GM23248 (cell line): ENCODE data around the gene BARHL2. TPM values are rescaled to one million over a fixed set of nuclear protein-coding genes. Genes with fewer than 3 reads are reported as not detected.

ENCODE experiments used
- DNase-seq: peaks from one replicate; pipeline ENCODE4 v3.0.0-alpha.2; 2015
- H2AFZ ChIP-seq: fragments of 200-600 bp; sonication (generic); 2 replicates; pipeline ENCODE4 v1.6.1; 2016; ENCODE audit warnings: antibody characterized with exemption
- H3F3A ChIP-seq: fragments of 200-600 bp; sonication (generic); 2 replicates; pipeline ENCODE4 v1.6.1; 2016; ENCODE audit warnings: mild to moderate bottlenecking, antibody characterized with exemption, mixed run types; ENCODE audit not compliant: insufficient read depth
- H3K27ac ChIP-seq: fragments of 200-600 bp; sonication (generic); 2 replicates; pipeline ENCODE4 v1.5.1; 2016; ENCODE audit warnings: mild to moderate bottlenecking
- H3K27me3 ChIP-seq: fragments of 200-600 bp; sonication (generic); replicated peaks from 2 replicates; pipeline ENCODE4 v1.6.1; 2016; ENCODE audit warnings: mild to moderate bottlenecking; ENCODE audit not compliant: insufficient read depth
- H3K36me3 ChIP-seq: fragments of 200-600 bp; sonication (generic); 2 replicates; pipeline ENCODE4 v1.6.1; 2016; ENCODE audit warnings: low read depth, mild to moderate bottlenecking
- H3K4me1 ChIP-seq: fragments of 200-600 bp; sonication (generic); 2 replicates; pipeline ENCODE4 v1.6.1; 2016; ENCODE audit warnings: mild to moderate bottlenecking; ENCODE audit not compliant: insufficient read depth
- H3K4me2 ChIP-seq: fragments of 200-600 bp; sonication (generic); one replicate; pipeline ENCODE4 v1.6.1; 2016; ENCODE audit warnings: mild to moderate bottlenecking; ENCODE audit not compliant: unreplicated experiment
- H3K4me3 ChIP-seq: fragments of 200-600 bp; sonication (generic); 2 replicates; pipeline ENCODE4 v1.5.1; 2016; ENCODE audit warnings: mild to moderate bottlenecking
- H3K79me2 ChIP-seq: fragments of 200-600 bp; sonication (generic); 2 replicates; pipeline ENCODE4 v1.6.1; 2016; ENCODE audit warnings: mild to moderate bottlenecking; ENCODE audit not compliant: insufficient read depth
- H3K9ac ChIP-seq: fragments of 200-600 bp; sonication (generic); 2 replicates; pipeline ENCODE4 v1.6.1; 2016; ENCODE audit warnings: mild to moderate bottlenecking
- H3K9me2 ChIP-seq: fragments of 200-600 bp; sonication (generic); 2 replicates; pipeline ENCODE4 v1.6.1; 2016; ENCODE audit warnings: mixed run types, mild to moderate bottlenecking, moderate library complexity; ENCODE audit not compliant: insufficient read depth
- H3K9me3 ChIP-seq: fragments of 200-600 bp; sonication (generic); one replicate; pipeline ENCODE4 v1.6.1; 2017; ENCODE audit warnings: low read depth
- H4K20me1 ChIP-seq: fragments of 200-600 bp; sonication (generic); 2 replicates; pipeline ENCODE4 v1.6.0; 2016; ENCODE audit not compliant: insufficient read depth
- EZH2 ChIP-seq: fragments of 200-600 bp; sonication (generic); IDR thresholded peaks from 2 replicates; pipeline ENCODE4 v1.6.1; 2018; ENCODE audit warnings: antibody characterized with exemption, mild to moderate bottlenecking; ENCODE audit not compliant: insufficient read depth, poor library complexity, severe bottlenecking
- EZH2phosphoT487 ChIP-seq: fragments of 200-600 bp; sonication (generic); IDR thresholded peaks from 2 replicates; pipeline ENCODE4 v1.6.1; 2018; ENCODE audit warnings: antibody characterized with exemption, moderate library complexity, mild to moderate bottlenecking, low read depth; ENCODE audit not compliant: insufficient read depth
- WGBS, 2 experiments: methylation state at CpG; one replicate each; pipeline ENCODE4 v1.1.6; 2015 to 2017; ENCODE audit warnings: low lambda C conversion rate in 2 of 2, low coverage in 1 of 2; ENCODE audit errors: missing lambda C conversion rate in 2 of 2; 5-methylcytosine and 5-hydroxymethylcytosine counted together
- in situ Hi-C: fragments of 300-500 bp; cut with MboI; formaldehyde crosslinking; loops from 2 replicates; pipeline ENCODE4 v1.15.0; 2020
- polyA plus RNA-seq: library from polyadenylated mRNA; unstranded; fragments of >200 nt; fragmentation: Nextera tagmentation; extraction: Ambion mirVana; gene quantifications from 2 replicates; pipeline ENCODE4 v1.2.1, GENCODE V29; 2016
- total RNA-seq: library from RNA; depleted of rRNA; stranded (reverse); fragments of >200 nt; shearing (Covaris generic); gene quantifications from 2 replicates; pipeline ENCODE4 v1.2.3, GENCODE V29; 2014

BARHL2 gene
- total and polyA plus RNA-seq, 2 experiments from 2014 or later = not detected

DNA sequence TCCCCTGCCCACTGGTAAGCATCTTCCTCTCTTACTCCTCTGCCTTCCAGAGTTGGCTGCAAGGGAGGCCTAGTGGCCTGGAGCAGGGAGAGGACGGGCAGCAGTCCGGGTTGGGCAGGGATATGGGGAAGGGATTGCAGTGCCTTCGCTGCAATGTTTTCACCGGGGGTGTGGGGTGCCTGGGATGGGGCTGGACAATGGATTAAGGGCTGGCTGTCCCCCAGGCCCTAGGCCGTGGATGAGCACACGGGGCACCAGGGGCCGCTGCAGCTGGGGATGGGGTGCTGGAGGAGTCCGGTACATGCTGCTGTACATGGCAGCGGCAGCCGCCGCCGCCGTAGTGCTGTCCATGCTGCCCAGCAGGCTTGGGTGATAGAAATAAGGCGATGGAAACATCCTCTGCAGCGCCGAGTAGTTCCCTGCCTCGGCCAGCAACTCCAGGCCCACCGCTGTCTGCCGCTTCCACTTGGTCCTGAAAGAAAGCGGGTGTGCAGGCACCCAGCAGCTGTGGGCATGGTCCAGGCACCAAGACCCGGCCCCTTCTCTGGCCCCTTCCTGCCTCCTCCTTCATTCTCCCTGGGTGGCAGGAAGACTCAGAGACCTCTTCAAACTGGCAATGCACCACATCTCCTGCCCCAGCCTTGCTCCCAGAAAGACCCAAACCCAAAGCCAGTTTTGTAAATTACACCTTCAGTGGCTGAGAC, 4.8 kb downstream of the BARHL2 start:
- H3K36me3 ChIP-seq = no peaks in the 10 kb centered on the region
- H2AFZ ChIP-seq = no peak overlapping the region
- H3K4me3 ChIP-seq = no peak overlapping the region
- no peak overlapping the region for H3K9ac ChIP-seq
- no peaks in the 10 kb centered on the region for H3K4me1 ChIP-seq
- no peaks in the 10 kb centered on the region for H3K9me3 ChIP-seq
- no peak overlapping the region for H3K4me2 ChIP-seq
- 12 to 23% methylated on average over 21 of the region's 21 CpGs for WGBS, 2 experiments
- in situ Hi-C loops = no loop called here
- H3K27ac ChIP-seq = no peak overlapping the region
- no peaks in the 10 kb centered on the region for H3K79me2 ChIP-seq
- peaks cover 97% of the 10 kb centered on the region for H3K27me3 ChIP-seq
- no peak for DNase-seq
- H4K20me1 ChIP-seq = no peaks in the 10 kb centered on the region
- H3F3A ChIP-seq = no peaks in the 10 kb centered on the region
- TF ChIP-seq EZH2 (no peak), EZH2phosphoT487 (no peak)
- H3K9me2 ChIP-seq = no peaks in the 10 kb centered on the region

DNA sequence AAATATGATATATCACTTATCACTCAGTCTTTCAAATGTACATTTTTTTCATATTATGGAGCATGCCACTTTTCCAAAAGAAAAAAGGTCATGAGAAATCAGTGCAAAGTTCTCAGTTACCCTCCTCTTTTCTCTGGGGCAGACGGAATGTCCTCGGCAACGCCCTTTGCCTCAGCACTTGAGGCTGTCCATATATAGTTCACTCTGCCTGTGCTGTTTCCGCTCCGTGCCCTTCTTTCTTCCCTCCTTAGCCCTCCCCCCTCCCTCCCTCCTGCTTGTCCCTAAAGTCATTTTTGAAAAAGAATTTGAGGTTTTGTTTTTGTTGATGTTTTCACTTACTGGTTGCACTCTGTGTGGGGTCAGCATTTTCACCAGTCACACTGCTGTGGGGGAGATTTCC, 5.4 kb downstream of the BARHL2 start:
- H3K27me3 ChIP-seq = peaks cover 97% of the 10 kb centered on the region
- H3K4me3 ChIP-seq = no peak overlapping the region
- no peaks in the 10 kb centered on the region for H3K9me3 ChIP-seq
- H3K36me3 ChIP-seq = no peaks in the 10 kb centered on the region
- no peaks in the 10 kb centered on the region for H3K79me2 ChIP-seq
- H3K9ac ChIP-seq = no peak overlapping the region
- no peak overlapping the region for H3K4me2 ChIP-seq
- H3F3A ChIP-seq = no peaks in the 10 kb centered on the region
- H3K9me2 ChIP-seq = no peaks in the 10 kb centered on the region
- WGBS, 2 experiments = 11 to 18% methylated on average over 5 of the region's 5 CpGs
- no peak for TF ChIP-seq EZH2phosphoT487
- peak; percentile 32 for TF ChIP-seq EZH2
- in situ Hi-C loops = no loop called here
- no peak overlapping the region for H2AFZ ChIP-seq
- no peak for DNase-seq
- no peak overlapping the region for H3K27ac ChIP-seq
- H4K20me1 ChIP-seq = no peaks in the 10 kb centered on the region
- no peaks in the 10 kb centered on the region for H3K4me1 ChIP-seq

DNA sequence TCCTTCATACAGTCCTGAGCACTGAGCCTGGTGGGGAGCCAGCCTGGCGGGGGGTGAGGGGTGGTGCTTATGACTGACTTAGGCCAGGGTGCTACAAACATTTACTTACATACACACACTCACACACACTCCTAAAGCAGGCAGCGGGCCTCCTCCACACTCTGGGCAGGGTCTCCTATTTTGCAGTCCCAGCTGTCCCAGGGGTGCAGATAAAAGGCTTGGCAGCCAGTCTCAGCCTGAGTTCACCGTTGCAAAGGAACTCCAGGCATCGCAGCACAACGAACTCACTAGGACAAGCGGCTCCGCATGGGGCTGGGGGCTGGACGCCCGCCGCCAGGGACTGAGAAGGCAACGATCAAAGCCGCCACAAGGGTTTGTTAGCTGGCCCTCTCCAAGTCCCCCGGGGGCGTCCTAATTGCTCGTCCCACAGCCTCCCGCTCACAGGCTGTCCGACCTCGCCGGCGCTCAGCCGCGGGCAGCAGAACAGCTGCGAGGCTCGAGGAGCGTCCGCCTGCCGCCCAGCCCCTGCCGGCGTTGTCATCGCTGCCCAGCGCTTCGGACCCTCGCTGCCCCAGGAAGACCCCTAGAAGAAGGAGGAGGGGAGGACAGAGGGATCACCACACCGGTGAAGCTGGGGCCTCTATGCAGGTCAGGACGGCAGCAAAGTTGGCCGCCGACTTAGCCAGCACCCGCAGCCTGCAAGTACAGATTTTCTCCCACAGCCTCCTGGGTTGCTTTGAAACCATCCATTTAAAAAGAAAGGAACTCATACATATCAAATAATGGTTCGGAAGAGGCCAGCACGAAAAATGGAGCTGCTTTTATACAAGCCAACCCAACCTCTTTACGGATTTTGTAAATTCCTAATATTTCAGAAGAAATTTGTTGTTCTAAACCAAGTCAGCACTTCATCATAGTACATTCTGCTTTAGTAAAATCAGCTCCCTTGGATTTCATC, 6.2 kb downstream of the BARHL2 start:
- Histone ChIP-seq H3K36me3 (no peaks in the 10 kb centered on the region), H2AFZ (no peak overlapping the region), H3K4me1 (no peaks in the 10 kb centered on the region), H3K27ac (no peak overlapping the region), H3K79me2 (no peaks in the 10 kb centered on the region), H3K4me3 (no peak overlapping the region), H3K9ac (no peak overlapping the region), H3K9me3 (no peaks in the 10 kb centered on the region), H3K4me2 (no peak overlapping the region), H3K27me3 (peaks cover 97% of the 10 kb centered on the region), H4K20me1 (no peaks in the 10 kb centered on the region), H3F3A (no peaks in the 10 kb centered on the region), H3K9me2 (no peaks in the 10 kb centered on the region)
- in situ Hi-C loops = no loop called here
- WGBS, 2 experiments = 10 to 11% methylated on average over 40 to 41 of the region's 41 CpGs
- TF ChIP-seq EZH2 (peak; percentile 64), EZH2phosphoT487 (0 out of 2 replicates have a peak, but pooled peaks have one; percentile 63)
- DNase-seq = no peak

DNA sequence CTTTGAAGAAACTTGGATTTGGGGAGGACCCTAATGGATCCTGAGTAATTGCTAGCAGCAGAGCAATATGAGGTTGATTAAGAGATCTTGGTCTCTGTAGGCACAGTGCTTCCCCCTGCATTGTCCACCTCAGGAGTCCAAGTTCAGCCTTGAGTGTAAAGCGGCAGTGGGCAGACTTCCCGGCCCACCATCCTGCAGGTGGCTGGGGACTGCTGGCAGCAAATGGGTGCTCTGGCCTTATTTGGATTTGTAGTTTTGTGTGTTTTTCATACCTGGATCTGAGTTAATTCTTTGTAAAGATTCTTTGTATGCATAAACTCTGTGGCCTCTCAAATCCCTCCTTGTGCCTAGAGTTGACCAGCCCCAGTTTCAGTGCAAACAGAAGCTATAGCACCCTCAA, 7.6 kb downstream of the BARHL2 start:
- no peak overlapping the region for H3K27ac ChIP-seq
- H3K4me2 ChIP-seq = no peak overlapping the region
- no peaks in the 10 kb centered on the region for H4K20me1 ChIP-seq
- WGBS, 2 experiments = 42 to 53% methylated on average over 2 of the region's 2 CpGs
- in situ Hi-C loops = no loop called here
- no peak for TF ChIP-seq EZH2
- TF ChIP-seq EZH2phosphoT487 = no peak
- no peak overlapping the region for H3K9ac ChIP-seq
- no peak overlapping the region for H3K4me3 ChIP-seq
- H3K27me3 ChIP-seq = peaks cover 97% of the 10 kb centered on the region
- no peaks in the 10 kb centered on the region for H3F3A ChIP-seq
- no peaks in the 10 kb centered on the region for H3K9me2 ChIP-seq
- no peak for DNase-seq
- H3K79me2 ChIP-seq = no peaks in the 10 kb centered on the region
- no peak overlapping the region for H2AFZ ChIP-seq
- H3K9me3 ChIP-seq = no peaks in the 10 kb centered on the region
- H3K36me3 ChIP-seq = no peaks in the 10 kb centered on the region
- no peaks in the 10 kb centered on the region for H3K4me1 ChIP-seq
